ENCODE measurements around the gene CILP2. TPM values are rescaled to one million over a fixed set of nuclear protein-coding genes. Genes with fewer than 3 reads are reported as not detected.
A peak's percentile ranks its signal among the peaks of the same experiment; 100 is the strongest.

CILP2 gene
- total RNA-seq, 1 experiment from 2014 or later, result 0.40 TPM

DNA sequence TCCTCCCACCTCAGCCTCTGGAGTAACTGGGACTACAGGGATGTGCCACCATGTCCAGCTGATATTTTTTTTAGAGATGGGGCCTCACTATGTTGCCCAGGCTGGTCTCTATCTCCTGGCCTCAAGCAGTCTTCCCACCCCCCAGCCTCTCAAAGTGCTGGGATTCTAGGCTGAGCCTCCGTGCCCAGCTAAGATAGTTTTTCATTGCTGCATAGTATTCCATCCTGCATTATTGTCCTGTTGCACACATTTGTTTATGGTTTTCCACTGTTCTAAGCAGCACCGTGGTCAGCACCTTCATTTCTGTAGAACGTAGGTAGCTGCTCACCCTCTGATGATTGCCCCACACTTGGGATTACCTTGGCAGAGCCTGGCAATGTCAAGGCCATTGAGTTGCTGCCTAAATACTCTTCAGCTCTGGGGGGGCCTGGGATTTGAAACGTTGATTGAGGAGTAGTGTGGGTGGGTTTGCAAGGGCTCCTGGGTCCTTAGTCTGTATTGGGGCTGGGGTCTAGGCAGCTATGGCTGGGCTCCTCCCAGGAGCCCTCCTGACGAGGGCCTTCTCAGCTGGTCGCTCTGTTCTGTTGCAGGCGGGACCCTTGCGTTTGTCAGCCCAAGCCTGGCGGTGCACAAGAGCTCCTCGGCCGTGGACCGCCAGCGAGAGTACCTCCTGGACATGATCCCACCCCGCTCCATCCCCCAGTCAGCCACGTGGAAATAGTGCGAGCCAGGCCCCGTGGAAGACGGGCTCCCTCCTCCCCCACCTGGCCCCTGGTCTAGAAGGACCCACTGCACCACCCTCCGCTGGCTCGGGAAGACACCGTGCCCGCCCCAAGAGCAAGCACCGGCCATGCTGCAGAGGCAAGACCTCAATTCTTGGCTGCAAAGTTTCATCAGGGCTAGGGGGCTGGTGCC lies 33.1 kb upstream of the CILP2 start:
- DNase-seq (ENCODE audit: low read depth), result no peak

DNA sequence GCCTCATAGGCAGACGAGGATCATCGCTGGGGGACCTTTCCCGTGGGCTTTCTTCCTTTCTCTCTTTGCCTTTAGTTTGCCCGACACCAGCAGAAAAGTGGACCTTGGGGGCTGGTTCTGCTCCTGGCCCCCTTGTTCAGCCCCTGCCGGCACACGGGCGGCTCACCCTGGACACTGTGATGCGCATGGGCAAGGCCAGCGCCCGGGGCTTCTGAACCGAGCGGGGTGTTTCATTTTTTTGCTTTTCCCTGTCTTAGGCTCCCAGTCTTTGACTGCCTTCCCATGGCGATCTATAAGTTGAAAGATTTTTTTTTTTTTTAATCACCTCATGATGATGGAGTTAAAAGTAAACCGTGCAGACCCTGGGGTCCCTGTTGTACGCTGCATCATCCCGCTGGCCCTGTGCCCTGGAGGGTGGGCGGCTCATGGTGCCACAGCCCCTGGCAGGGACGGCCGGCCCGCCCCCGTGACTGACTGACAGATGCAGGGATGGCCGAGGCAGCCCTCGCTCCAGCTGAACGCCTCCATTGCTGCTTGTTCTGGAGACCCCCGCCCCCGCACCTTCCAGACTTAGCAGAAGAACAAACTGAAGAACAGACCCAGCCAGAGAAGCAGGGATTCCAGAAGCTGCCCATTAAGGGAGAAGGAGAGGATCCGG lies 32.3 kb upstream of the CILP2 start:
- DNase-seq (ENCODE audit: low read depth), result no peak

DNA sequence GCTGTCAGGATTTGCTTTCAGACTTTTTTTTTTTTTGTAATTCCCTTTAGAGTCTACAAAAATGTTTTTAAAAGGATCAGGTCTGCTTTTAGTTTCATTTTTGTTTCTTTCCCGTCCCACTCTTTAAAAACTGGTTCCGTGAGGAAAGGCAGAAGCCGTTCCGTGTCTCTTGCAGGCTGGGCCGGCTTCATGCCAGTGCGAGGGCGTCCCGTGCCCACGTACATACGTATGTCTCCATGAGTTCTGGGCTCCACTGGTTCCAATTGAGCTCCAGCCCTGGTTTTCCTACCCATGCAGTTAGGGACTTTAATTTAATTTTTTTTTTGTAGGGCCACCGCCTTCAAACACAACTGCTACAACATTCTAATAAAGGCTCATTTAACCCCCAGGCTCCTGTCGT lies 31.5 kb upstream of the CILP2 start:
- DNase-seq (ENCODE audit: low read depth), result no peak

DNA sequence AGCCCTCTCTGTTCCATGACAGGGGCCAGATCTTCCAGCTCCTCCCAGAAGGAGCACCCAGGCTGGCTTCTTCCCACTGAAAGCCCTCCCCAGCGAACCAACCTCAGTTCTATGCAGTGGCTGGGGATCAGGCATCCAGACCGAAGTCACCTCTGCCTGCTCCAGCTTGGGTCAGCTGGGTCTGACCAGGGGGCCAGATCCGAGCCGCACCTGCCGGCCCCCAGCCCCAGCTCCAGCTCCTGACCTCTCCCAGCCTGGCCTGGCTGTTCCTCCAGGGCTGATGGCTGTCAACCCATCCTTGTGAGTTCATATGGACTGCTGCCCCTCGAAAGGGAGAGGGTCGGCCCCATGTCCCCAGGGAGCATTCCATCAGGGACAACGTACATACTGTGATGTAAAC lies 30.7 kb upstream of the CILP2 start:
- no peak for DNase-seq (ENCODE audit: low read depth)

DNA sequence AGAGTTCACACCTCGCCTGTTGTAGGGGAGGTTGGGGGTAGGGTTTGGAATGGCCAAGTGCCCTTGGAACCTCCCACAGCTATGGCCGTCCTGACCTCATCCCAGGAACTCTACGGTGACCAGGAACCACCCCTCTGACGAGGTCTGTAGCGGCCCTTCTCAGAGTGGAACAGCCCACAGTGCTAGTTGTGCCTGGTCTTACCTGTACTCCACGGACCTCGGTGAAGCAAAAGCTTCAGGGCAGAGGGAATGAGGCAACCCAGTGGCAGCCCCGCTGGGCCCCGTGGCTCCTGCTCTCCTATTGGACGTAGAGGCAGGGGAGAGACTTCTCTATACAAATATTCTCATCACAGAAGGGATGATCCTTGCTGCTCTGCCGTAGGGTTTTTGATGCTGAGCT lies 29.8 kb upstream of the CILP2 start:
- DNase-seq (ENCODE audit: low read depth), result no peak

DNA sequence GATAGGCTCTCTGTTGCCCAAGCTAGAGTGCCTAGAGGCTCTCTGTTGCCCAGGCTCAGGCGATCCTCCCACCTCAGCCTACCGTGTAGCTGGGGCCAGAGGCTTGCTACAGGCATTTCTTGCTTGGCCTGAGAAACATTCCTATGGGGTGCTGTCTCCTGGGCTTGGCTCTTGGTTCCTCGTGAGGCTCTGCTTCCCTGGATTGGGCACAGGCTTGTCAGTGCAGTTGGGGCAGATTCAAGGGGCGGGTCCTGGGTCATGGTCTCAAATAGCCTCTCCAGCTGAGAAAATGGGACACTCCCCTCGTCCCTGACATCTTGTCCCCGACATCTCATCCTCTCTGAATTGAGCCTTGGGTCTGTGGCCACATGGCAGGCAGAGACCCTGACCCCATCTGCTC lies 27.6 kb upstream of the CILP2 start:
- DNase-seq (ENCODE audit: low read depth), result no peak

DNA sequence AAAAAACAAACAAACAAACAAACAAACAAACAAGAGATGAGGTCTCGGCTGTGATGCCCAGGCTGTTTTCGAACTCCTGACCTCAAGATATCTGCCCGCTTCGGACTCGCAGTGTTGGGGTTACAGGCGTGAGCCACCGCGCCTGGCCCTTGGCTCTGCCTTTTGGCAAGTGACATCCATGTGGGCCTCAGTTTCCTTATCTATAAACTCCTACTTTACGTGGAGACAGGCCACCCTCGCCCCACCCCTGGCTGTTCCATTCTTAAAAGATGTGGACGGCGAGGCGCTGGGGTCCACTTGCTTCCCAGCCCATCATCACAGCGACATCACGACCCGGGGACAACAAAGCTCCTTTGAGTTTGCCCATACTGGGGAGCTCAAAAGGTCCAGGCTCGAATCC lies 24.4 kb upstream of the CILP2 start:
- DNase-seq (ENCODE audit: low read depth), result no peak

DNA sequence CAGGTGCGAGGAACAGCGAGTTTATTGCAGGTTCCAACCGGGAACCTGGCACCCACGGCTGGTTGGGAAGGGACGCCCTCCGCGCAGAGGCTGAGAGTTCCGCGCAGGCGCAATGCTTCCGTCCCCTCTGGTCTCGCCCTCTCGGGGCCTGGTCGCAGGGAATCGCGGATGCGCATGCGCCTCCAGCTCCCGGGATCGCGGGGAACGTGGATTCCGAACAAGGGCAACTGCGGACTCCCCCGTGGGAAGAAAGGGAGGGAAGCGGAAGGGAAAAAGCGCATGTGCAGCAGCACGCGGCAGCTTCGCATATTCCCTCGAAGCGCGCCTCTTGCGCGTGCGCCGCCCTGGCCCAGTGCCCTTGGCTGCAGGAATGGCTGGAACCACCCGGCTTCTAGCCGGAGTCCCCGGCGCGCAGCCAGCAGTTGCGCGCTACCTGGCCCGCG lies 23.8 kb upstream of the CILP2 start:
- DNase-seq (ENCODE audit: low read depth), result no peak

DNA sequence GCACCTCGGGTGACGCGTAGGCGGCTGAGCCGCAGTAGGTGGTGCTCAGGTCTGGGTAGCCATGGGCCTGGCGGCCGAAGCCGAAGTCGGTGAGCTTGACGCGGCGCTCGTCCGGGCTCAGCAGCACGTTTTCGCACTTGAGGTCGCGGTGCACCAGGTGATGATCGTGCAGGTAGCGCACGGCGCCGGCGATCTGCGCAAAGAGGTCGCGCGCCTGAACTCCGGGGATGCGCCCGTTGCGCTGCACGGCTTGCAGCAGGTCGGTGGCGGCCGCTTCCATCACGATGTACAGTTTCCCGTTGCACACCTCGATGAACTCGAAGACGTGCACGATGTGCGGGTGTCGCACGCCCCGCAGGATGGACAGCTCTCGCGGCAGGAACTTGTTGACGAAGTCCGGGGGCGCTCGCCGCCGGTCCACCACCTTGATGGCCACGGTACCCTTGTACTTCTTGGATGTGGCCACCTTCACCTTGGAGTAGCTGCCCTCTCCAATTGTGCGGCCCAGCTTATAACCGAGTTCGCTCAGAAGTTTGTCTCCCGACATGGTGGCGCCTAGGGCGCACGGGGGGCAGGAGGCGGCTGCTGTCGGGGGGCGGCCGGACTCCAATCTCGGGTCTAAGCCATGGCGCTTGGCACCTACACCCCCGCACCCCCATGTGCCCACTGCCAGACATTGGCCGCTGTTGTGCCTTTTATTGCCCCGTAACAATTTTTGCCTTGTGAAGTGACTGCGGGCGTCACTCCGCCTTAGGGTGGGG lies 23.0 kb upstream of the CILP2 start, which contains the start of gene TSSK6:
Gene TSSK6, minus strand, starts transcription at position 668 of the 761 bp plus-strand sequence. Its CDS starts 121 bp downstream, at position 547.
- no peak for DNase-seq (ENCODE audit: low read depth)

DNA sequence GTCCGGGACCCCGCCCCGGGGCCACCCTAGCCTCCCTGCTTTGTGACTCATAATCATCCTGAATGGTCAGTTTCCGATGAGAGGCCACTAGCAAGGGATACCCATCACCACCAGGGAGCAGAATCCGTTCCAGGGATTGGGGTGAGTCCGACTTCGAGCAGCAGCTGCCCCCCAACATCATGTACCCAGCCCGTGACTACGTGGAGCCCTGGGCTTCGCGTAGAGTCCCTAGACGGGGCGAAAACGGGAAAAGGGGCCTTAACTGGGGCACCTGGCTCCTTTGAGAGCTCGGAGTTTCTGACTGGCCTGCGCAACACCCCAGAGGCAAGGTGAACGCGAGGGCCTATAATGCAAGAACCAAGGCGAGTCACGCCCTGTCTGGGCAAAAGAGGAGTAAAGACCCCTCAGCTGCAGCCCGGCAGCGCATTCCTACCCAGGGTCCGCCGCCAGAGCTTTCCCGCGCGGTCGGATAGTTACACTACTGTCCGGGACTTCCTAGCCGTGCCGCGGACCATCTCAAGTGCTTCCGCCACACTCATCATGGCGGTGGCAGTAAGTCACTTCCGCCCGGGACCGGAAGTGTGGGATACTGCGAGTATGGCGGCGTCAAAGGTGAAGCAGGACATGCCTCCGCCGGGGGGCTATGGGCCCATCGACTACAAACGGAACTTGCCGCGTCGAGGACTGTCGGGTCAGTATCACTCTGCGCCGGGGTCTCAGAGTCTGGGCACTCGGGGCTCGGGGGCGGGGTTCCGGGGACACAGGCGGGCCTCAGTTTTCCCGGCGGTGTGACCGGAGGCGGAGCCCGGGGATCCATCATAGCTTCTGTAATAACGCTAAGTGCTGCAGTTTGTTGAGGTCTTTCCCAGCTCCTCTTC lies 22.2 kb upstream of the CILP2 start, which contains the start of gene NDUFA13:
Gene NDUFA13, plus strand, starts transcription at position 584 of the 878 bp plus-strand sequence. Its CDS starts 14 bp downstream, at position 598.
- DNase-seq (ENCODE audit: low read depth), result peak; percentile 96

DNA sequence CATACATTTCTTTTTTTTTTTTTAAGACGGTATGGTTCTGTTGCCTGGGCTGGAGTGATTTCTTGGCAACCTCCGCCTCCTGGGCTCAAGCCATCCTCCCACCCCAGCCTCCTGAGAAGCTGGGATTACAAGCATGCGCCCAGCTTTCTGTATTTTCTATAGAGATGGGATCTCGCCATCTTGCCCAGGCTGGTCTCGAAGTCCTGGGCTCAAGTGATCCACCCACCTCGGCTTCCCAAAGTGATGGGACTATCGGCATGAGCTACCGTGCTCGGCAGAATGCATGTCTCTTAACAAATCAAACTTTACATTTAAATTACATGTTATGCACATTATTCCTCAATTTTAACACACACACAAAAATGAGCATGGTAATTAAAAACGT lies 20.8 kb upstream of the CILP2 start:
- DNase-seq (ENCODE audit: low read depth), result no peak

DNA sequence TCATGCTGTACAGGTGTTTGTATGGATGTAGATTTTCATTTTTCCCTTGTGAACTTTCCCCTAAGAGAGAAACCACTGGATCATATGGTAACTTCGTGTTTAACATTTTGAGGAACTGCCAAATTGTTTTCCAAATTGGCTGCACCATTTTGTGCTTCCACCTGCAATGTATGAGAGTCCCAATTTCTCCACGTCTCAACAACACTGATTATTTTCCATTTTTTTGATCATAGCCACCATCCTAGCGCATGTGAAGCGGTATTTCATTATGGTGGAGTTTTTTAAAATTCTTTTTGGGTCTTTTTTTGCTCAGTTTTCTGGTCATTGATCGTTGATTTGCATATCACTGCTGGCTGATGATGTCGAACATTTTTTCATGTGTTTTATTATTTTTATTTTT lies 17.1 kb upstream of the CILP2 start:
- no peak for DNase-seq (ENCODE audit: low read depth)

DNA sequence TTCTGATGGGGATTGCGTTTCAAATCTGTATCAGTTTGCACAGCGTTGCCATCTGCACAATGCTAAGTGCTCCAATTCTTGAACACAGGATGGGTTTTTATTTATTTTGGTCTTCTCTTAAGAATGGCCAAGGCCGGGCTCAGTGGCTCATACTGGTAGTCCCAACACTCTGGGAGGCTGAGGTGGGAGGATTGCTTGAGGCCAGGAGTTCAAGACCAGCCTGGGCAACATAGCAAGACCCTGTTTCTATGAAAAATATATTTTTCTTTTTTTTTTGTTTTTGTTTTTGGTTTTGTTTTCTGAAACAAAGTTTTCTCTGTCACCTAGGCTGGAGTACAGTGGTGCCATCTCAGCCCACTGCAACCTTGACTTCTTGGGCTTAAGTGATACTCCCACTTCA lies 14.9 kb upstream of the CILP2 start:
- no peak for DNase-seq (ENCODE audit: low read depth)

DNA sequence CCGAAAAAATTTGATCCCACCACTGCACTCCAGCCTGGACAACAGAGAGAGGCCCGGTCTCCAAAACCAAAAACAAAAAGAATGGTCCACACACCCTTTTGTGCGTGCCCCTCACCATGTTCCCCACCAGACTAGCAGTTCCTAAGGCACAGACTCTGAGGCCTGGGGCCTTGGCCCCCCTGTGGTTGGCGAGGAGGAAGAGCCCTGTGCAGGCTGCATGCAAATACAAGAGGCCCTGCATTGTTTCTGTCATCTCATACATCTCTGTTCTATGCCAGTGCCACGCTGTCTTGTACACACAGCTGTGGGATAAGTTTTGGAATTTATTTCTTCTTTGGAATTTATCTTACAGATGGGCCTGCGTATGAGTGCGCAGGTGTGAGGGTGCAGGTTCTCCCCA lies 14.0 kb upstream of the CILP2 start:
- DNase-seq (ENCODE audit: low read depth), result no peak

DNA sequence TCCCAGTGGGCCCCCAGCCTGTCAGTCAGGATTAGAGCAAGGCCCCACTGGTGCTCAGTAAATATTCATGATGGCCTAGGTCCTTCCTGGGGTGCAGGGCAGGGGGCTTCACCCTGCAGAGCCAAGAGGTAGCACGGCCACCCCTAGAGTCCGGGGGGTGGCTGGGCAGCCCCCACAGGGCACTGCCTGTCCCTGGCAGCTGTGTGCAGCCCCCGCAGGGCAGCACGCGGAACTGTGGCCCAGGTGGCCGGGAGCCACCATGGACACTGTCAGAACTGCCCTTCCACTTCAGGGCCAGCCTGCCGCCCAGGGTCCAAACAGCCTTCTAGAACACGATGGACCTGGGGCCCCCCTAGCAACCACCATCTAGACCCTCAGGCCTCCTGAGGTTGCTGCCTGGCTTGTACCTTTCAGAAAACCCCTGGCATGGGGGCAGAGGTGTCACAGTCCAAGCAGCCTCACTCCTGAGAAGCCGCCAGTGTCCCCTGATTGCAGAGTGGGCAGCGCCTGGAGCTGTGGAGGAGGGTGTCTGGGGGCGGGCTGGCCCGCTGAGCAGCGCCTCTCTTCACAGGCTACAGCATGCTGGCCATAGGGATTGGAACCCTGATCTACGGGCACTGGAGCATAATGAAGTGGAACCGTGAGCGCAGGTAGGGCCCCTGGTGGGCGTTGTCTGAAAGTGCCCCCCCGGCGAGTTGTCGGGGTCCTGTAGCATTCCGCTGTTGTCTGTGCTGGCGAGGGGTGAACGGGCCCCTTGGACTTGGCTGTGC lies 12.3 kb upstream of the CILP2 start:
- DNase-seq (ENCODE audit: low read depth), result no peak

DNA sequence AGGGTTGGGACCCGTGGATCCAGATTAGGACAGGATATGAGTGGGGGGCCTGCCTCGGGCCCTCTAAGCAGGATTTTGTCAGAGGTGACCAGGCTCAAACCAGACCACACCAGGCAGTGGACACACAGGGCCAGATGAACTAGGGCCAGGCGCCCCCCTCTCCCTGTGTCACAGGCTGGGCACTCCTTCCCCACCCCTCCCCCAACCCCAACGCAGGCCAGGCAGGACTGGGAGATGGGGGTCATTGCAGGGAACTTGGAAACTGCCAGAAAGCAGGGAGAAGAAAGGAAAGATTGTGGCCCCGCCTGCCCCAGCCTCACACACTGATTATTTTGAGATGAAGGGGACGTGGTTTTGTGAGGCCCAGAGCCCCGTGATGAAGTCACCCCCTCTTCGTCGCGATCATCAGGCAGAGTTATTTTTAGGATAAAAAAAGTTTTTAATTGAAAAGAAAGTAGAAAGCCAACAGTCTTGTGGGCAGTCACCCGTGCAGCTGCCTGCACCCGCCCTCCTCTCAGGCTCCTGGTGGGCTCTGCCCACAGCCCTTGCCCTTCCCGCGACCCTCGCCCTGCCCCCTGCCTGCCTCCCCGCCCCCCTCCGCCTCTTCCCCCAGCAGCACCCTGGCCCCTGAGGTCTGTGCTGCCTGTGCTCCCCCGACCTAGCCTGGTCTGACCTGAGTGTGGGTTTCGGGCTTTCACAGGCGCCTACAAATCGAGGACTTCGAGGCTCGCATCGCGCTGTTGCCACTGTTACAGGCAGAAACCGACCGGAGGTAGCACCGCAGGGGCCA lies 11.3 kb upstream of the CILP2 start:
- no peak for DNase-seq (ENCODE audit: low read depth)

DNA sequence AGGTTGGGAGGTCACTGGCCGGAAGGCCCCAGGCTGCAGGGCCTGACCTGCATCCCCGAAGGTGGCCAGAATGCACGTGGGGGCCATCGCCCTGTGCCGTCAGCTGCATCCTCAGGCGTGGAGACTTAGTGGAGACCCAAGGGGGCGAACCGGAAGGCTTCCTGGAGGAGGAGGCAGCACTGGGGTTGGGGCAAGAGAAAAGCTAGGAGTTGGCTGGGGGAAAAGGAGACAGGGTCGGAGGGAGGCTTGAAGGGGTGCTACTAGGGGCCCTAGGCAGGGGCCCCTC lies 10.8 kb upstream of the CILP2 start:
- DNase-seq (ENCODE audit: low read depth), result no peak

DNA sequence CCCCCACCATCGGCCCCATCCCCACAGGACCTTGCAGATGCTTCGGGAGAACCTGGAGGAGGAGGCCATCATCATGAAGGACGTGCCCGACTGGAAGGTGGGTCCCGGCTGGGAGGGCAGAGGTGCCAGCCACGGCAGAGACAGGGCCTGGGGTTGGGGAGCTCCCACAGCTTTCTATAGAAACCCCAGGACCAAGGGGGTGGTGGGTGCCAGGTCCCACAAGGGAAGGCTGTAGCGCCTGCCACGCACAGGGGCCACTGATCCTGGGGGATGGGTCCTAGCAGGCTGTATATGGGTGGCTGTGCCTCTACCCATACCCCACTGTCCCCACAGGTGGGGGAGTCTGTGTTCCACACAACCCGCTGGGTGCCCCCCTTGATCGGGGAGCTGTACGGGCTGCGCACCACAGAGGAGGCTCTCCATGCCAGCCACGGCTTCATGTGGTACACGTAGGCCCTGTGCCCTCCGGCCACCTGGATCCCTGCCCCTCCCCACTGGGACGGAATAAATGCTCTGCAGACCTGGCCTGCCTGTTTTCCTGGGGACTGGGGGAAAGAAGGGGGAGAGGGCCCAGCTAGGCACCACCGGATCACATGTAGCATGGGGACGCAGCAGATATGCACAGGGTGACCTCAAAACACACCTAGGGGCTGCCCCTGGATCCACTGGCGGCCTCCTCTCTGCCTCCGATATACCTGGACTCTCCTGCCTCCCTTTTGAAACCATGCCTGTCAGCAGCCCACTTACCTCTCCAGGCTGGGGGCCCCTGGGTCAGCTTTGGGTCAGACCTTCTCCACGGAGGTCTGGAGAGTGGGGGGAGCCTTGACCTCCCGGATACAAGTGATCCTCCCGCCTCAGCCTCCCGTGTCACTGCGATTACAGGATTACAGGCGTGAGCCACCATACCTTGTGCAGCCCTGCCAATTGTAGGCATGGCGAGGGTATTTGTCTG lies 10.1 kb upstream of the CILP2 start:
- no peak for DNase-seq (ENCODE audit: low read depth)
